Loucy (cell line): ENCODE measurements around the gene RELT.

Source experiments
- H2AFZ ChIP-seq: fragments of 200-600 bp; sonication (generic); 2 replicates; pipeline ENCODE4 v1.6.0; 2016; ENCODE audit warnings: antibody characterized with exemption, mild to moderate bottlenecking, low read length, moderate library complexity
- H3F3A ChIP-seq: fragments of 200-600 bp; 2 replicates; pipeline ENCODE4 v1.6.0; 2016; ENCODE audit warnings: antibody characterized with exemption, low read depth, mild to moderate bottlenecking
- H3K27me3 ChIP-seq: fragments of 200-600 bp; sonication (generic); 2 replicates; pipeline ENCODE4 v1.6.1; 2014; ENCODE audit warnings: low read length, mild to moderate bottlenecking; ENCODE audit not compliant: insufficient read depth, poor library complexity, severe bottlenecking
- H3K36me3 ChIP-seq: fragments of 200-600 bp; sonication (generic); 2 replicates; pipeline ENCODE4 v1.6.1; 2016; ENCODE audit warnings: low read length; ENCODE audit not compliant: insufficient read depth
- H3K4me1 ChIP-seq: fragments of 200-600 bp; sonication (generic); 2 replicates; pipeline ENCODE4 v1.5.1; 2014; ENCODE audit warnings: low read length, mild to moderate bottlenecking; ENCODE audit not compliant: insufficient read depth, poor library complexity, severe bottlenecking
- H3K4me2 ChIP-seq: fragments of 200-600 bp; sonication (generic); 2 replicates; pipeline ENCODE4 v1.6.0; 2014; ENCODE audit warnings: antibody characterized with exemption, low read length, low read depth, mild to moderate bottlenecking; ENCODE audit not compliant: poor library complexity, severe bottlenecking
- H3K4me3 ChIP-seq: fragments of 200-600 bp; sonication (generic); 2 replicates; pipeline ENCODE4 v1.5.1; 2014; ENCODE audit warnings: low read length, mild to moderate bottlenecking, mixed read lengths; ENCODE audit not compliant: poor library complexity, severe bottlenecking
- H3K79me2 ChIP-seq: fragments of 200-600 bp; sonication (generic); 2 replicates; pipeline ENCODE4 v1.6.1; 2014; ENCODE audit warnings: low read length; ENCODE audit not compliant: insufficient read depth
- H3K9ac ChIP-seq: fragments of 200-600 bp; sonication (generic); 2 replicates; pipeline ENCODE4 v1.6.0; 2014; ENCODE audit warnings: mild to moderate bottlenecking, low read depth, low read length, moderate library complexity; ENCODE audit not compliant: poor library complexity, severe bottlenecking
- H3K9me2 ChIP-seq: fragments of 200-600 bp; sonication (generic); replicated peaks from 2 replicates; pipeline ENCODE4 v1.6.1; 2016; ENCODE audit warnings: low read depth, low read length, mixed read lengths
- H3K9me3 ChIP-seq: fragments of 200-600 bp; sonication (generic); 2 replicates; pipeline ENCODE4 v1.6.1; 2014; ENCODE audit warnings: mild to moderate bottlenecking, antibody characterized with exemption, low read length, low read depth; ENCODE audit not compliant: insufficient read depth
- H4K20me1 ChIP-seq: fragments of 200-600 bp; sonication (generic); 2 replicates; pipeline ENCODE4 v1.6.0; 2014; ENCODE audit warnings: antibody characterized with exemption, low read length, mild to moderate bottlenecking; ENCODE audit not compliant: insufficient read depth, poor library complexity, severe bottlenecking
- EZH2phosphoT487 ChIP-seq: fragments of 200-600 bp; IDR thresholded peaks from 2 replicates; pipeline ENCODE4 v1.6.1; 2018; ENCODE audit warnings: antibody characterized with exemption, mild to moderate bottlenecking, moderate library complexity, borderline replicate concordance
- TF ChIP-seq, protein P1 (sequence below): fragments of 200-600 bp; sonication (generic); conservative IDR thresholded peaks from 2 replicates; pipeline ENCODE4 v1.5.1; 2014; ENCODE audit warnings: mild to moderate bottlenecking, antibody characterized with exemption, low read length

Gene RELT

GRCh38 chr11:73392108-73393010 lies 16.2 kb downstream of the RELT start:
- Histone ChIP-seq H3K36me3 (peaks cover 73% of the 10 kb centered on the region; the same call in 1 of the 2 replicates), H3K4me1 (peaks cover 3% of the 10 kb centered on the region), H3K4me2 (no peak overlapping the region)

GRCh38 chr11:73393011-73393380 lies 16.8 kb downstream of the RELT start:
- Histone ChIP-seq H3K9ac (no peak overlapping the region), H2AFZ (no peak overlapping the region), H3K4me3 (no peak overlapping the region), H4K20me1 (no peaks in the 10 kb centered on the region), H3K9me2 (no peaks in the 10 kb centered on the region), H3K79me2 (peaks cover 14% of the 10 kb centered on the region; the same call in 1 of the 2 replicates), H3K36me3 (peaks cover 77% of the 10 kb centered on the region; the same call in 1 of the 2 replicates), H3K4me2 (no peak overlapping the region), H3K9me3 (no peaks in the 10 kb centered on the region), H3F3A (no peaks in the 10 kb centered on the region), H3K27me3 (no peaks in the 10 kb centered on the region), H3K4me1 (no peaks in the 10 kb centered on the region)
- TF ChIP-seq, protein P1, sequence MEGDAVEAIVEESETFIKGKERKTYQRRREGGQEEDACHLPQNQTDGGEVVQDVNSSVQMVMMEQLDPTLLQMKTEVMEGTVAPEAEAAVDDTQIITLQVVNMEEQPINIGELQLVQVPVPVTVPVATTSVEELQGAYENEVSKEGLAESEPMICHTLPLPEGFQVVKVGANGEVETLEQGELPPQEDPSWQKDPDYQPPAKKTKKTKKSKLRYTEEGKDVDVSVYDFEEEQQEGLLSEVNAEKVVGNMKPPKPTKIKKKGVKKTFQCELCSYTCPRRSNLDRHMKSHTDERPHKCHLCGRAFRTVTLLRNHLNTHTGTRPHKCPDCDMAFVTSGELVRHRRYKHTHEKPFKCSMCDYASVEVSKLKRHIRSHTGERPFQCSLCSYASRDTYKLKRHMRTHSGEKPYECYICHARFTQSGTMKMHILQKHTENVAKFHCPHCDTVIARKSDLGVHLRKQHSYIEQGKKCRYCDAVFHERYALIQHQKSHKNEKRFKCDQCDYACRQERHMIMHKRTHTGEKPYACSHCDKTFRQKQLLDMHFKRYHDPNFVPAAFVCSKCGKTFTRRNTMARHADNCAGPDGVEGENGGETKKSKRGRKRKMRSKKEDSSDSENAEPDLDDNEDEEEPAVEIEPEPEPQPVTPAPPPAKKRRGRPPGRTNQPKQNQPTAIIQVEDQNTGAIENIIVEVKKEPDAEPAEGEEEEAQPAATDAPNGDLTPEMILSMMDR = no peak
- no peak for TF ChIP-seq EZH2phosphoT487

More at GRCh38 chr11:73392108-73393010, 16.2 kb downstream of the RELT start:
- no peak overlapping the region for H3K4me3 ChIP-seq
- H3K79me2 ChIP-seq = peaks cover 21% of the 10 kb centered on the region; the same call in 1 of the 2 replicates
- peaks cover 2% of the 10 kb centered on the region for H4K20me1 ChIP-seq
- no peaks in the 10 kb centered on the region for H3K9me2 ChIP-seq
- no peak overlapping the region for H2AFZ ChIP-seq
- no peaks in the 10 kb centered on the region for H3K27me3 ChIP-seq
- H3F3A ChIP-seq = no peaks in the 10 kb centered on the region
- TF ChIP-seq, protein P1 = no peak
- TF ChIP-seq EZH2phosphoT487 = no peak
- no peak overlapping the region for H3K9ac ChIP-seq
- H3K9me3 ChIP-seq = no peaks in the 10 kb centered on the region

DNA sequence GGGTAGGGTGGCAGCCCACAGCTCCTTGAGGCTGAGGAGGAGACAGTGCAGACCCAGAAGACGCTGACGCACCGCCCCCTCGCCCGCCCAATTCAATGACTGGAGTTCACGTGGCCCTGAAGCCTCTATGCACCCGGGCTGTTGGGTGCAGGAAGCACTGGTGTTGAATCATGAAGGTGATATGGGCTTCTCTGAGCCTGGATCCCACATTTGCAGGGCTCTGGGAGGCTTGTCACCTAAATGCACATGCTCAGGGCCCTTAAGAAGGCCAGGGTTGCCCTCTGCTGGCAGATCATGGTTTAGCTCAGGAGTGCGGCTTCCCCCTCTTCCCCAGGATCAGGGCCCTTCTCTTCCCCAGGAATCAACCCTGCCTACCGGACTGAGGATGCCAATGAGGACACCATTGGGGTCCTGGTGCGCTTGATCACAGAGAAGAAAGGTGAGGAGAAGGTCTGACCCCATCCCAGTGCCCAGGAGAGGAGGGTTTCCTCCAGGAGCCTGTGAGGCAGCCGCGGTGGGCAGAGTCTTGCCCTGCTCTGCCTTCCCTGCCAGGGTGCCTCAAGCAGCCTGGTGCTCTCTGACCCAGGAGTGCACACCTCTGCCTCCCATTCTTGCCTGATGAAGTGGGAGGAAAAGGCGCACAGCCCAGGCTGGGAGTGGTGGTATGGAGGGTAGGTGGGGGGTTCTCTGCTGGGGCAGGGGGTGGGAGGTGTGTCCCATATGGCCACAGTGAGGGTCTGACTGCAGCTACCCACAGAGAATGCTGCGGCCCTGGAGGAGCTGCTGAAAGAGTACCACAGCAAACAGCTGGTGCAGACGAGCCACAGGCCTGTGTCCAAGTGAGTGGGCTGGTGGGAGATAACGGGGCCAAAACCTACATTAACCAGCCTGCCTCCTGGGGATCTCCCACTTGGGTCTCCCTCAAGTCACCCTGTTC lies 17.5 kb downstream of the RELT start:
- Histone ChIP-seq H3F3A (no peaks in the 10 kb centered on the region), H2AFZ (no peak overlapping the region), H3K9me2 (no peaks in the 10 kb centered on the region), H3K79me2 (peaks cover 7% of the 10 kb centered on the region; the same call in 1 of the 2 replicates), H3K36me3 (peaks cover 77% of the 10 kb centered on the region; the same call in 1 of the 2 replicates), H3K4me1 (no peaks in the 10 kb centered on the region), H3K27me3 (no peaks in the 10 kb centered on the region), H3K4me2 (no peak overlapping the region), H3K9me3 (no peaks in the 10 kb centered on the region), H4K20me1 (no peaks in the 10 kb centered on the region), H3K9ac (no peak overlapping the region), H3K4me3 (no peak overlapping the region)
- no peak for TF ChIP-seq EZH2phosphoT487
- TF ChIP-seq, protein P1 = peak; percentile 85
